PC-3 (cell line): ENCODE results near the gene TPGS2. TPM values are rescaled to one million over a fixed set of nuclear protein-coding genes. Genes with fewer than 3 reads are reported as not detected.

Experiments
- ATAC-seq: fragments of 200-7000 bp; cut with Tn5 transposase; 2 replicates; pipeline ENCODE4 v1.9.1; 2020; ENCODE audit warnings: mild to moderate bottlenecking, moderate library complexity
- BruUV-seq: library from RNA; stranded (reverse); fragments of 400-500 nt; replicated peaks from 2 replicates; lab custom pipeline; 2021; lab: Mats Ljungman, UMichigan
- CTCF ChIA-PET: fragments of 300-600 bp; sonication (Branson Sonifier 250); formaldehyde crosslinking; loops from one replicate; lab custom pipeline; 2022; ENCODE audit warnings: antibody characterized with exemption; lab: Charles Lee
- POLR2A ChIA-PET: fragments of 300-600 bp; sonication (Branson Sonifier 250); formaldehyde crosslinking; loops from one replicate; lab custom pipeline; 2022; ENCODE audit warnings: antibody characterized with exemption; ENCODE audit not compliant: unreplicated experiment; lab: Charles Lee
- DNase-seq: peaks from one replicate; pipeline ENCODE4 v3.0.0-alpha.2; 2015
- H2AFZ ChIP-seq: fragments of 300-600 bp; sonication (generic); 2 replicates; pipeline ENCODE4 v1.6.0; 2016; ENCODE audit warnings: antibody characterized with exemption, low read length
- H3F3A ChIP-seq: fragments of 300-600 bp; sonication (generic); one replicate; pipeline ENCODE4 v1.6.0; 2017; ENCODE audit warnings: antibody characterized with exemption, low read length, control low read depth, mild to moderate bottlenecking; ENCODE audit not compliant: unreplicated experiment
- H3K27ac ChIP-seq: fragments of 300-600 bp; sonication (generic); 2 replicates; pipeline ENCODE4 v1.5.1; 2016; ENCODE audit warnings: mild to moderate bottlenecking, low read length
- H3K27me3 ChIP-seq: fragments of 300-600 bp; sonication (generic); 2 replicates; pipeline ENCODE4 v1.6.1; 2016; ENCODE audit warnings: low read length, mixed read lengths
- H3K36me3 ChIP-seq: fragments of 300-600 bp; sonication (generic); 2 replicates; pipeline ENCODE4 v1.6.1; 2016; ENCODE audit warnings: low read depth, mixed run types, low read length, mixed read lengths
- H3K4me1 ChIP-seq: fragments of 300-600 bp; sonication (generic); 2 replicates; pipeline ENCODE4 v1.5.1; 2016; ENCODE audit warnings: low read length; ENCODE audit not compliant: insufficient read depth
- H3K4me2 ChIP-seq: fragments of 300-600 bp; sonication (generic); 2 replicates; pipeline ENCODE4 v1.6.0; 2016; ENCODE audit warnings: low read length
- H3K4me3 ChIP-seq: fragments of 300-600 bp; sonication (generic); 2 replicates; pipeline ENCODE4 v1.5.1; 2016; ENCODE audit warnings: mild to moderate bottlenecking, low read length, mixed read lengths
- H3K79me2 ChIP-seq: fragments of 300-600 bp; sonication (generic); 2 replicates; pipeline ENCODE4 v1.6.1; 2017; ENCODE audit warnings: low read length, mixed read lengths
- H3K9ac ChIP-seq: fragments of 300-600 bp; sonication (generic); 2 replicates; pipeline ENCODE4 v1.6.0; 2016; ENCODE audit warnings: mild to moderate bottlenecking, low read length
- H3K9me2 ChIP-seq: fragments of 300-600 bp; sonication (generic); replicated peaks from 2 replicates; pipeline ENCODE4 v1.6.1; 2016; ENCODE audit warnings: mixed run types, low read length, mixed read lengths
- H3K9me3 ChIP-seq: fragments of 300-600 bp; sonication (generic); 2 replicates; pipeline ENCODE4 v1.6.1; 2016; ENCODE audit warnings: low read length, mixed read lengths
- H4K20me1 ChIP-seq: fragments of 300-600 bp; sonication (generic); 2 replicates; pipeline ENCODE4 v1.6.1; 2016; ENCODE audit warnings: low read length, mixed read lengths
- CTCF ChIP-seq: fragments of 300-600 bp; sonication (generic); conservative IDR thresholded peaks from 2 replicates; pipeline ENCODE4 v1.5.1; 2017; ENCODE audit warnings: antibody characterized with exemption, low read depth, mild to moderate bottlenecking, low read length
- EZH2 ChIP-seq: fragments of 300-600 bp; sonication (generic); IDR thresholded peaks from one replicate; pipeline ENCODE4 v1.6.1; 2017; ENCODE audit warnings: antibody characterized with exemption, mild to moderate bottlenecking, low read length; ENCODE audit not compliant: unreplicated experiment
- EZH2phosphoT487 ChIP-seq: fragments of 300-600 bp; sonication (generic); IDR thresholded peaks from 2 replicates; pipeline ENCODE4 v1.6.1; 2018; ENCODE audit warnings: mild to moderate bottlenecking, antibody characterized with exemption, low read length, borderline replicate concordance
- intact Hi-C: fragments of 100-400 bp; cut with micrococcal nuclease; formaldehyde crosslinking; loops from 2 replicates; pipeline ENCODE4 v1.9.0; 2023
- total RNA-seq: library from RNA; depleted of rRNA; stranded (reverse); fragments of >200 nt; gene quantifications from 2 replicates; pipeline ENCODE4 v1.2.3, GENCODE V29; 2014

Gene TPGS2
- total RNA-seq, 1 experiment from 2014 or later: 44.9 TPM

DNA sequence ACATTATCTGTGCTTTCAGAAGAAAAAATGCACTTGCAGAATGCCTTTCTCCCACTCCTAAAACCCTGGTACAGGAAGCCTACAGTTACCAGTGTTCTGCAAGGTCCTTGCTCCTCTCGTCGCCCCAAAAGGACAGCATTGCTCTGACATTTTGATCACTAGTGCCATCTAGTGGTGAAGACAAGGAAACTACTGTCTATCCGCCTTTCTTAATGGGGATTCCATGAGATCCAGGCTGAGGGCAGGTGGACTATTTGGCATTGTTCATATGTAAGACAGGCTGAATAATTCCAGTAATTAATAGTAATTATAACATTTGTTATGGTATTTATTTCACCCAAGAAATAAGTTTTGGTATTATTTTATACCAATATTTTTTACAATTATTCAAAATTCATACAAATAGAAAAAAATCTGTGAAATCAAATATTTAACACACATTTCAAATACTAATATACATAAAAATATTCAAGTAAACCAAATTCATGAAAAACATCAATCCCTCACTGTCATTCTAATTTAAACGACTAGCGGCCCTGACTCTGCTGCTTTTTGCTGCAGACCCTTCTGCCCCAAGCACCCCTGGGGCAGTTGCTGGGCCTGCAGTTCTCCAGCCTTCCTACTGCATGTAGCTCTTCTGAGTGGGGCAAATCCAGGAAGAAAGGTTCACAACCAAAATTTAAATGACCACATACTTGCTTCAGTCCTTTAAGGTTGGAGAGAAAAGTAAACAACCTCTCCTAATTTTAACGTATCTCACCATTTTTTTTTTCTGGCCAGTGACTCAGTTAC is 19.0 kb downstream of the TPGS2 start:
- H3K4me1 ChIP-seq: no peaks in the 10 kb centered on the region
- H3K27ac ChIP-seq: no peak overlapping the region
- TF ChIP-seq EZH2phosphoT487 (no peak), CTCF (peak; percentile 64)
- H3K36me3 ChIP-seq: no peaks in the 10 kb centered on the region
- H3K9ac ChIP-seq: no peak overlapping the region
- H3K4me2 ChIP-seq: no peak overlapping the region
- H3F3A ChIP-seq: no peaks in the 10 kb centered on the region
- H3K9me3 ChIP-seq: no peaks in the 10 kb centered on the region
- H3K27me3 ChIP-seq: no peaks in the 10 kb centered on the region
- intact Hi-C loops: no loop called here
- ChIA-PET POLR2A (no interaction called here), CTCF (no interaction called here)
- no peak overlapping the region for H2AFZ ChIP-seq
- BruUV-seq: no TSS peak
- no peak overlapping the region for H3K4me3 ChIP-seq
- DNase-seq: peak; percentile 59
- no peaks in the 10 kb centered on the region for H3K79me2 ChIP-seq
- no peaks in the 10 kb centered on the region for H4K20me1 ChIP-seq
- ATAC-seq: peak; percentile 94
- H3K9me2 ChIP-seq: no peaks in the 10 kb centered on the region

- ChIA-PET CTCF (no interaction called here), POLR2A (no interaction called here)
- Histone ChIP-seq H3K4me2 (no peak overlapping the region), H3K4me1 (no peaks in the 10 kb centered on the region), H2AFZ (no peak overlapping the region), H3K79me2 (no peaks in the 10 kb centered on the region), H3K27me3 (no peaks in the 10 kb centered on the region), H3F3A (no peaks in the 10 kb centered on the region), H3K4me3 (no peak overlapping the region), H3K27ac (no peak overlapping the region), H3K9me2 (no peaks in the 10 kb centered on the region), H3K36me3 (no peaks in the 10 kb centered on the region), H4K20me1 (no peaks in the 10 kb centered on the region), H3K9ac (no peak overlapping the region), H3K9me3 (no peaks in the 10 kb centered on the region)
- no TSS peak for BruUV-seq
- DNase-seq (no peak), ATAC-seq (no peak)
- no peak for TF ChIP-seq CTCF
- TF ChIP-seq EZH2phosphoT487: no peak
- no peak for TF ChIP-seq EZH2
- intact Hi-C loops: no loop called here
These were observed 20.1 kb downstream of the TPGS2 start for GRCh38 chr18:36808681-36809080.

- no TSS peak for BruUV-seq
- no peaks in the 10 kb centered on the region for H3K9me2 ChIP-seq
- no peak for ATAC-seq
- ChIA-PET CTCF (no interaction called here), POLR2A (no interaction called here)
- no peaks in the 10 kb centered on the region for H3K36me3 ChIP-seq
- DNase-seq: no peak
- H3K27ac ChIP-seq: no peak overlapping the region
- H3K4me2 ChIP-seq: no peak overlapping the region
- H4K20me1 ChIP-seq: no peaks in the 10 kb centered on the region
- no peaks in the 10 kb centered on the region for H3K9me3 ChIP-seq
- H3K4me1 ChIP-seq: no peaks in the 10 kb centered on the region
- no peaks in the 10 kb centered on the region for H3F3A ChIP-seq
- TF ChIP-seq EZH2 (no peak), CTCF (no peak), EZH2phosphoT487 (no peak)
- H3K4me3 ChIP-seq: no peak overlapping the region
- intact Hi-C loops: no loop called here
- no peaks in the 10 kb centered on the region for H3K79me2 ChIP-seq
- H2AFZ ChIP-seq: no peak overlapping the region
- no peaks in the 10 kb centered on the region for H3K27me3 ChIP-seq
- no peak overlapping the region for H3K9ac ChIP-seq
These were observed 23.7 kb downstream of the TPGS2 start for GRCh38 chr18:36805105-36805504.
